ELR (cell line): ENCODE results near the gene SMYD3.
"Not testable (repeated sequence)": the region's sequence is repeated elsewhere in the genome, so short reads cannot be mapped to it uniquely, and the experiment has no call there.

ENCODE experiments used
- DNase-seq: peaks from one replicate; pipeline ENCODE4 v3.0.0-alpha.2; 2015; ENCODE audit warnings: low read depth

Gene SMYD3

DNA sequence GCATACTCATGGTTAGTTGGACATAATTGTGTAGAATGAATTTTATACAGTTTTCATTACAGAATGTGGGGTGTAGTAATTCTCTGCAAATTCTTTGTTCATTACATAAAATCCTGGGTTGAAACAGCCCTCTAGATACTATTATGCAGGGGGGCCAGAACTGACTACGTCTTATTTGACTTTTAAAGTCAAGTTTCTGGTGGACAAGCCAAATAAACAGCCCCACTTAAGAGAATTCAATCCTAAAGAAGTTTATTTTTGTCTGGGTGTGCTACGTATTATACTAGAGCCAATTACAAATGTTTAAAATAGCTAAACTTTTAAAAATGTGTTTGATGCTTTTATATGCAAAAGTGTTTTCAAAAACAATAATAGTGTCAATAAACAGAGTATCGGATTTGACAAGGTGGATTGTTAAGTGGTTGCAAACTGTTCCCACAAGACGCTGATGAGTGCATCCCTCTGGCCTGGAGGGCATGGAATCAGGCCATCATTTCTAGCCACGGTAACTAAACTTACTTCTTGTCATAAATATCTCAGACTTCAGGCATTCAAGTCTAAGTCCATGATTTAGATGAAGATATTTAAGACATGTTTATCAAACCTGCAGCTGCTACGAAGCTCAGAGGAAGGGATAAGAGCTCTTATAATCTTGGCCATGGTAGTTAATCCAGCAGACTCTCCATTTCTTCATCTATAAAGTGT lies 706.0 kb downstream of the SMYD3 start:
- DNase-seq: peak; percentile 47

GRCh38 chr1:245798349-245798711 lies 708.7 kb downstream of the SMYD3 start:
- DNase-seq: no peak

GRCh38 chr1:245797592-245798348 lies 709.3 kb downstream of the SMYD3 start:
- DNase-seq: peak; percentile 42

DNA sequence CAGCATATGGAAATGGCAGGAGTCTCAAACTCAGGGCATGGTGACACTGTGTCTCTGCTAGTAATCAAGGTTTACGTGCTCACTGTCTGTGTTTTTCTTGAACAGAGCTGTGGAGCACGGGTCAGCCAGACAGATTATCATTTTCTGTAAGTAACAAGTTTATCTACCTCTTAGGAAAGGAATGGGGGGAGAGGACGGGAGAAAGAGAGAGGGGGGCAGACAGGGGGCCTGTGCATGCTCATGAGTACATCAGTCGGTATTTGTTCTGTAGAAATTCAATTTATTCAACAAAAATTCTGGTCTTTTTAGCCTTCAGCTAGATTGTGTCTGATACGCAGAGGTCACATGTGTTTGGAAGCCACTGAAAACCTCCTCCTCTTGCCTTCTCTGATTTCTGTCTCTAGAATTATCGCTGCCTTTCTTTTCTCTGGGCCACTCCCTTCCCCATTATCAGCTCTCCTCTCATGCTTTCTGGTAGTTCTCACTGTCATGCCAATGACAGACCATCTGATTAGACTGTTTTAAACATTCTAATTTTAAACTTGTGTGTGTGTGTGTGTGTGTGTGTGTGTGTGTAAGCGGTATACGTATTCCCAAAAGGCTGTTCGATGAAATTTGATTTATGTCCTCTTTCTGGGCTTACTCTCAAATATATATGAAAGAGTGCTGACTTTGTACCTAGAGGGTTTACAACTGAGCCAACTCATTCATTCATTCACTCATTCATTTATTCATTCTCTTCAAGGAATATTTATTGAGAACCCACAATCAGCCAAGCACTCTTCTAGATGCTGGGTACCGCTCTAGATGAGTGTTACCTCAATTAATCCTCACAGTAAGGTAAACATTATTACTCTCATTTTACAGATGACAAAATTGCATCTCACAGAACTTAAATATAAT lies 715.4 kb downstream of the SMYD3 start:
- no peak for DNase-seq

GRCh38 chr1:245790441-245790840 lies 716.6 kb downstream of the SMYD3 start:
- peak; percentile 48 for DNase-seq

DNA sequence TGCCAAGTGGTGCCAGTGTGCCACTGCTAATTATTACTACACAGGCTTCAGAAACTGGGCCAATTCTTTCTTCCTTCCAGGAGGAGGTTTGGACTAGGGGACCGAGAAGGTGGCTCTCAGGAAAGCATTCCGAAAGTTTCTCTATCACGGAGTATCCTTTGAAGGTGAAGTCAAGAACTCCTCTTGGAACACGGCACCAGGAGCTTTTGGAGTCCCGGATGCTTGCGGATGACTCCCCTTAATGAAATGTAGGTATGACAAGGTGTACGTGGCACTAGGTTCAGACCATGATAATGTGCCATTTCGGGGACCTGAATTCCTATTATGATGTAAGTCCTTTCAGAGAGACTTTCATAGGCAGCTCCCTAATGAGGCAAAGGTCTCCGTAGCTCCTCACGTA lies 718.2 kb downstream of the SMYD3 start:
- no peak for DNase-seq

GRCh38 chr1:245788269-245788668 lies 718.8 kb downstream of the SMYD3 start:
- DNase-seq: peak; percentile 95

GRCh38 chr1:245786948-245787347 lies 720.1 kb downstream of the SMYD3 start:
- DNase-seq: no peak

DNA sequence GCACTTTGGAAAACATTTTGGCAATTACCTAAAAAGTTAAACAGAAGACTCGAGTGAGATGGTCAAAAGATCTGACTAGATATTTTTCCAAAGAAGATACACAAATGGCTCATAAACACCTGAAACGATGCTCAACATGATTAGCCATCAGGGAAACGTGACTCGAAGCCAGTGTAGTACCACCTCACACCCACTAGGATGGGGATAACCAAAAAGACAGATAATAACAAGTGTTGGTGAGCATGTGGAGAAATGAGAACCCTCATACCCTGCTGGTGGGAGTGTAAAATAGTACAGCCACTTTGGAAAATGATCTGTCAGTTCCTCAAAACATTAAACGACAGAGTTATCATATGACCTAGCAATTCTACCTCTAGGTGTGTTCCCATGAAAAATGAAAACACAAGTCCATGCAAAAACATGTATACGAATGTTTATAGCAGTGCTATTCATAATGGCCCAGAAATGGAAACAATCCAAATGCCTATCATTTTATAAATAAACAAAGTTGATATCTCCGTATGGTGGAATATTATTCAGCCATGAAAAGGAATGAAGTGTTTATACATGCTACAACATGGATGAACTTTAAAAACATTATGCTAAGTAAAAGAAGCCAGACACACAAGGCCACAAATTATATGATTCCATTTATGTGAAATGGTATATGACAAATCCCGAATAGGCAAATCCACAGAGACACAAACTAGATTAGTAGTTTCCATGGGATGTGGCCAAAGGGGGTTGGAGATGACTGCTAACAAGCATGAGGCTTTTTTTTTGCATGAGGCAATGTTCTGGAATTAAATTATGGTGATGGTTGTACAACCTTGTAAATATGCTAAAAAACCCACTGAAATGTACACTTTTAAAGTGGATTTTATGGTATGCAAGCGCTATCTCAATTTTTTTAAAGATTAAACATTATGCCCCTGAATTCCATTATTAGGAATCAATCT lies 727.0 kb downstream of the SMYD3 start:
- DNase-seq: peak; percentile 18

- no peak for DNase-seq
Observed at GRCh38 chr1:245777752-245778151, 729.3 kb downstream of the SMYD3 start.

GRCh38 chr1:245776694-245777332 lies 730.3 kb downstream of the SMYD3 start:
- DNase-seq: no peak

DNA sequence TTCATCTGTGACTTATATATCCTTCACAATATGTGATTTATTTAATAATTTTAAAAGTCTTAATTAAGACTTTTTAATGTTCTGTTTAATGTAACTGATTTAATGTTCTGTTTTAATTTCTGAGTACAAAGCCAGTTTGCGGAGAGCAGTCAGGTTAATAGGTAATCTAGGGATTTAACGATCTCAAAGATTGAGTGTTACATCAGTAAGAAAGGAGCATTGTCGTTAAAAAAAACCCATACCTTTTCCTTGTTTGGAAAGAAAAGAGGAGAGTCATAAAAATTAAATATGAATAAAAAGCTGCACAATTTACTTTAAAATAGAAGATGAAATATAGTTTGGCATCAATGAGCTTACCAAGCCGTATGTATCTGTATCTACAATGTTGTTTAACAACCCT lies 730.9 kb downstream of the SMYD3 start:
- no peak for DNase-seq

GRCh38 chr1:245774931-245775330 lies 732.1 kb downstream of the SMYD3 start:
- not testable (repeated sequence) for DNase-seq

DNA sequence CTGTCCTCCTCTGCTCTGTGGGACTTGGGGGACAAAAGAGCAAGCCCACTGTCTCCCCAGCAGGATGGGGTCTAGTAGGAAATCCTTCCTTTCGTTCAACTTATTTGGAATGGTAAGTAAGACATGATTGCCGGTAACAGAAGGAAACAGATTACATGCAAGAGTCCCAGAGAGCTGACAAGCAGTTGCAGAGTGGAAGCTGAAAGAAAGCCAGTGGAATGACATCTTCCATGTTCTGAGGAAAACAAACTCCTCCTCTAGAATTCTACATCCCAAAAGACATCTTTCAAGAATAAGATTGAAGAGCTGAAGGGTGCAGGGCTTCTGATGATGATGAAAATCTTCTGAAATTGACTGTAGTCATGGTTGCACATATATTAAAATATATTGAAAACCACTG lies 732.9 kb downstream of the SMYD3 start:
- DNase-seq: no peak

GRCh38 chr1:245773344-245773743 lies 733.7 kb downstream of the SMYD3 start:
- DNase-seq: no peak

GRCh38 chr1:245772739-245773138 lies 734.3 kb downstream of the SMYD3 start:
- DNase-seq: no peak

DNA sequence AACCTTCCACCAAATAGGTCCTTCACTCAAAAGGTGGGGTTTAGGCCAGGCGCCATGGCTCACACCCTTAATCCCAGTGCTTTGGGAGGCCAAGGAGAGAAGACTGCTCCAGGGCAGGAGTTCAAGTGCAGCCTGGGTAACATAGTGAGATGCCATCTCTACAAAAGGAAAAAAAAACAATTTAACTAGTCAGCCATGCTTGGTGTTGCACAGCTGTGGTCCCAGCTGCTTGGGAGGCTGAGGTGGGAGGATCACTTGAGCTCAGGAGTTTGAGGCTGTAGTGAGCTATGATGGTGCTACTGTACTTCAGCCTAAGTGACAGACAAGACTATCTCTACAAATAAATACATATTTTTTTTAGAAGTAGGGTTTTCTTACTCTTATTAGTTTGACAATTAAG lies 734.8 kb downstream of the SMYD3 start:
- peak; percentile 10 for DNase-seq

- DNase-seq: peak; percentile 71
Observed at GRCh38 chr1:245771511-245772281, 735.4 kb downstream of the SMYD3 start.

DNA sequence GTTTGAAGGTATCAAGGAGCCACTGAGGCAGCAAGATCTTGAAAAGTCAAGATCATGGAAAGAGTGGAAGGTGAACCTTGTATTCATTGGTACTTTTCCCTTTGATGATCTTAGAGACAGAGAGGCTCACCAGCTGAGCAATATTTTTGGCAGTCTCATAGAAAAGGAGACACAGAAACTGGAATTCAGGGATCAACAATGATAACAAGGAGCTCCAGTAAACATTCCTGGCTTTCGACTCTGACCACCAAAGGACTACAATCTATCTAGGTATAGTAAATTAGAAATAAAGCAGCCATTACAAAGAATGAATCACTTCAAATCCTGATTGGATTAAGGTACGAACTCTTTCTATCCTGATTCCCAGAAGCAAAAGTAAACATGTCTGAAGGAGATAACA lies 736.9 kb downstream of the SMYD3 start:
- DNase-seq: no peak

- no peak for DNase-seq
Observed at GRCh38 chr1:245768596-245768995, 738.5 kb downstream of the SMYD3 start.
